IPS DF 4.7 (cell line): ENCODE results near the gene ZBTB25.
A peak's percentile ranks its signal among the peaks of the same experiment; 100 is the strongest.

Source experiments
- DNase-seq: peaks from one replicate; pipeline ENCODE4 v3.0.0-alpha.2; 2013; ENCODE audit warnings: low spot score; ENCODE audit errors: extremely low read depth

ZBTB25 gene

GRCh38 chr14:64478634-64479250 is 24.9 kb downstream of the ZBTB25 start:
- DNase-seq = no peak

GRCh38 chr14:64476438-64476837 is 27.2 kb downstream of the ZBTB25 start:
- DNase-seq = no peak

GRCh38 chr14:64475585-64476273 is 27.9 kb downstream of the ZBTB25 start:
- DNase-seq = no peak

GRCh38 chr14:64474698-64475097 is 28.9 kb downstream of the ZBTB25 start:
- no peak for DNase-seq

- no peak for DNase-seq
Observed at GRCh38 chr14:64474041-64474440, 29.6 kb downstream of the ZBTB25 start.

GRCh38 chr14:64468451-64468850 is 35.2 kb downstream of the ZBTB25 start:
- no peak for DNase-seq

- DNase-seq = no peak
Observed at GRCh38 chr14:64467566-64467965, 36.1 kb downstream of the ZBTB25 start.

GRCh38 chr14:64467101-64467500 is 36.5 kb downstream of the ZBTB25 start:
- no peak for DNase-seq

- DNase-seq = peak; percentile 46
Observed at GRCh38 chr14:64465831-64466554, 37.6 kb downstream of the ZBTB25 start.

- DNase-seq = no peak
Observed at GRCh38 chr14:64465191-64465822, 38.3 kb downstream of the ZBTB25 start, which contains the start of gene AKAP5. TSS of gene AKAP5 (plus strand) at chr14:64465499. CDS start at chr14:64468395, 2,896 bp downstream.

GRCh38 chr14:64464651-64465050 is 39.0 kb downstream of the ZBTB25 start:
- DNase-seq = peak; percentile 11

GRCh38 chr14:64463873-64464272 is 39.8 kb downstream of the ZBTB25 start:
- no peak for DNase-seq

- DNase-seq = no peak
Observed at GRCh38 chr14:64463195-64463594, 40.4 kb downstream of the ZBTB25 start.

- DNase-seq = no peak
Observed at GRCh38 chr14:64461221-64461620, 42.4 kb downstream of the ZBTB25 start.

- DNase-seq = no peak
Observed at GRCh38 chr14:64459405-64460136, 44.1 kb downstream of the ZBTB25 start.

- DNase-seq = no peak
Observed at GRCh38 chr14:64454671-64455070, 49.0 kb downstream of the ZBTB25 start.

GRCh38 chr14:64450255-64450654 is 53.4 kb downstream of the ZBTB25 start:
- no peak for DNase-seq

GRCh38 chr14:64447876-64448670 is 55.6 kb downstream of the ZBTB25 start:
- DNase-seq = no peak

- no peak for DNase-seq
Observed at GRCh38 chr14:64444984-64445845, 58.4 kb downstream of the ZBTB25 start.
